Brain pericyte (primary cell): ENCODE data around the gene NTHL1.
A peak's percentile ranks its signal among the peaks of the same experiment; 100 is the strongest.

Experiments used
- DNase-seq: peaks from one replicate; pipeline ENCODE4 v3.0.0-alpha.2; 2012; ENCODE audit warnings: low read depth, low spot score

Gene NTHL1

DNA sequence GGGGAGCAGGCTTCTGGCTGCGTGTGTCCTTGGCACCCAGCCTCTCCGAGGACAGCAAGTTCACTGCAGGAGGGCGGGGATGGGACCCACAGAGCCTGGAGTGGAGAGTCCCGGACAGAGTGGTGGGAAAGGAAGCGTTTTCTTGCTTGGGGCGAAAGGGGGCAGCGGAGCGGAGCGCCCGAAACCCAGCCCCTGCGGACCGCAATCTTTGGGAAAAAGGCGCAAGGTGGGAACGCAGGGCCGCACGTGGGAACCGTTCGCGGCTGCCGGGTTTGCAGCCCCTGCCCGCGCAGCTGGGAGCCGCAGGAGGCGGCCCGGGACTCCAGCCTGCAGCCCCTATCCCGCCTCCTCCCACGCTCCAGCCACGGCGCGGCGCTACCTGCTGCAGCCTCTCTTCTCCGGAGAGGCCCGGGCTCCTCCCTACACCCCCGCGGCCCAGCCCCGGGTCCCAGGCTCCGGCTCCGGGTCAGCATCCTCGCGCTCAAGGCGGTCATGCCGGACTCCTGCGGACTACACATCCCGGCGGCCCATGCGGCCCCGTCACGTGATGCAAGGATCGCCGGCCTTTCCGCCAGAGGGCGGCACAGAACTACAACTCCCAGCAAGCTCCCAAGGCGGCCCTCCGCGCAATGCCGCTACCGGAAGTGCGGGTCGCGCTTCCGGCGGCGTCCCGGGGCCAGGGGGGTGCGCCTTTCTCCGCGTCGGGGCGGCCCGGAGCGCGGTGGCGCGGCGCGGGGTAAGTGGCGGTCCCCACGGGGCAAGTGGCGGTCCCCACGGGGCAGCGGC lies at the start of gene NTHL1, which contains the start of gene TSC2:
Gene NTHL1, minus strand, starts transcription at position 505 of the 786 bp plus-strand sequence. Its CDS starts 11 bp downstream, at position 494.
Gene TSC2, plus strand, starts transcription at position 656 of the 786 bp plus-strand sequence. CDS start 631 bp downstream, outside the sequence.
- peak; percentile 88 for DNase-seq

GRCh38 chr16:2096853-2097595 lies 49.4 kb upstream of the NTHL1 start:
- no peak for DNase-seq

DNA sequence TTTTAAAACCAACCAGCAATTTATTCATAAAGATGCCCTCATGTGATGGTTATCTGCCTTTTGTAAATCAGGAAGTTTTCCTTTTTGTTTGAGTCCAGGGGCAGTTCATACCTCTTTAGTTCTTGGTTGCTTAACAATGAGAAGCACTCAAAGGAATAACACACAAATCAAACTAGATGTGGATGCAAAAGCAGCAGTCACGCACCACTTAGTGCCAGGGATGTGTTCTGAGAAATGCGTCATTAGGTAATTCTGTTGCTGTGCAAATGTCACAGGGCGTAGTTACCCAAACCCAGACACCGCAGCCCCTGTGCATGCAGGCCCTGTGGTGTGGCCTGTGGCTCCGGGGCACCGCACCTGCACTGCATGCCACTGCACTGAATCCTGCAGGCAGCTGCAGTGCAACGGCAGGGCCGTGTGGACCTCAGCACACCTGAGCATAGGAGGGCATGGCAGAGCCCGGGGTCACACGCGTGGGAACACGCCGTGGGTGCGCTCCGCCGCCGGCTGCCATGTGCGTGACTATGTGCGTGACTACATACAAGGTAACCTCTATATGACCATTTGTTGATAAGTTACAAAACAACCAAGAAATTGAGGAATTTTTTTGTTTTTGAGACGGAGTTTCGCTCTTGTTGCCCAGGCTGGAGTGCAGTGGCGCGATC lies 48.4 kb upstream of the NTHL1 start:
- DNase-seq = no peak

- no peak for DNase-seq
Measured at GRCh38 chr16:2095315-2095853, 47.8 kb upstream of the NTHL1 start.

- DNase-seq = no peak
Measured at GRCh38 chr16:2093793-2094192, 46.2 kb upstream of the NTHL1 start.

DNA sequence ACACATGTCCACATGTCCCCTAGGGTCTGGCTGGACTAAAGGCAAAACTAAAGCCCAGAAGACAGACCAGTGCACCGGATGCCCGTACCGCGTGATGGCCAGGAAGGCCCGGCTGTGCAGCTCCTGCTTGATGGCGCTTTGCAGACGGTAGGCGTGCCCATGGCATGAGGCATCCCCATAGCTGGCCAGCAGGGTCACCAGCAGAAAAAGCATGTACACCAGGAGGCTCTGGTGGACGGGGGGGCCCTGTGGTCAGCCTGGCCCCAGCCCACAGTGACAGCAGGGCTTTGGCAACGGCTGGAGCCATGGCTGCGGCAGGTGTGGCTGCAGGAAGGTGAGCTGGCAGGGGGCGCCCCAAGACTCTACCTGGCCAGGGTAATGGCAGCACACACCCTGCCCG lies 45.2 kb upstream of the NTHL1 start:
- no peak for DNase-seq

- no peak for DNase-seq
Measured at GRCh38 chr16:2092256-2092620, 44.6 kb upstream of the NTHL1 start.

DNA sequence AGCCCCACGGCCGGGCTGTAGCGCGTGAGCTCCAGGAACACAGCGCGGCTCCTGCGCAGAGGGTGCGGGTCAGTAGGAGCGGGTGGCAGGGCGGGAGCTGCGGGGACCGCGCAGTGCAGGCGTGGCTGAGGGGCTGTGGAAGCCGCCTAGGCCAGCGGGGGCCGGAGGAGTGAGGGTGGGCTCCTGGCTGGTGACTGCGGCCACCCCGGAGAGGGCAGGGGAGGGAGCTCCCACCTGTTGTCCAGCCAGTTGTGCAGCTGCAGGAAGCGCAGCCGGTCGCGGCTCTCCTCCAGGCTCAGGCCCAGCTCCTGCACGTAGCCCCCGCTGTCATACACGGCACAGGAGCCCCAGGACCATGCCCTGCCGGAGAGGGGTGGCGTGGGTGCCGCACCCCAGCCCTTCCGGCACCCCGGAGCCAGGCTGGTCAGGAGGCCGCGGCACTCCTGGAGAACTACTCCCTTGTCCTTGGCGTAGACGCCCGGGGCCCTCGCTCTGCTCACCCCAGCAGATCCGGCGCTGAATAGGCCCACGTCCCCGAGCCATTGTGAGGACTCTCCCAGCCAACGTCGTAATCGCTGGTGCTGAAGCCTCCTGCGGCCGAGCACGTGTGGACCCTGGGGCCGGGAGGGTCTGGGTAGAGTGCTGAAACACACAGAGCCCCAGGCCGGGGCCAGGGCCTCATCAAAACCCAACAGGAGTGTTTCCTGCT lies 44.1 kb upstream of the NTHL1 start:
- DNase-seq = no peak

DNA sequence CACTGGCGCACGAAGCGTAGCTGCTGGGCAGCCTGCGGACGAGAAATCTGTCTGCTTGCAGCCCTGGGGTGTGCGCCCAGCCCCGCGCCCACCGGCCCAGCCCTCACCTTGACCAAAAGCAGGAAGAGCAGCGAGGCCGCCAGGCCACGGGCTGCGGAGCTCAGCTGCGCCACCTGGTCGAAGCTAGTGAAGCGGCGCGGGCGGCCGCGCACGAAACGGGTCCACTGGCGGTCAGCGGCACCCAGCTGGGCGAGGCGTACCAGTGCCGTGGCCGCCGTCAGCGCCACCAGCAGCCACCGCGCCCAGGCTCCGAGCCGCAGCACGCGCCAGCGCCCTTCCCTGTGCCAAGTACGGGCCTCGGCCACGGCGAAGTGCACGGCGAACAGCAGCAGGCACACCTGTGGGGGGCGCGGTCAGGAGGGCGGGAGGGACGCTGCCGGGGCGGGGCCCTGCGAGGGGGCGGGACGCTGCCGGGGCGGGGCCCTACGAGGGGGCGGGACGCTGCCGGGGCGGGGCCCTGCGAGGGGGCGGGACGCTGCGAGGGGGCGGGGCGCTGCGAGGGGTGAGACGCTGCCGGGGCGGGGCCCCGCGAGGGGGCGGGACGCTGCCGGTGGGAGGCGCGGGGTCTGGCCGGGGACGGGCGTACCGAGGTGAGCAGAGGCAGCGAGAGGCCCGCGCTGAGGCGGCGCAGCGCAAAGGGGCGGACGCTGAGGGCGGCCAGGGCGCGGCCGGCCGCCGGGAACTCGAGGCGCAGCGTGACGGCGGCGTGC lies 43.3 kb upstream of the NTHL1 start:
- no peak for DNase-seq

GRCh38 chr16:2090481-2090776 lies 42.8 kb upstream of the NTHL1 start:
- DNase-seq = no peak

DNA sequence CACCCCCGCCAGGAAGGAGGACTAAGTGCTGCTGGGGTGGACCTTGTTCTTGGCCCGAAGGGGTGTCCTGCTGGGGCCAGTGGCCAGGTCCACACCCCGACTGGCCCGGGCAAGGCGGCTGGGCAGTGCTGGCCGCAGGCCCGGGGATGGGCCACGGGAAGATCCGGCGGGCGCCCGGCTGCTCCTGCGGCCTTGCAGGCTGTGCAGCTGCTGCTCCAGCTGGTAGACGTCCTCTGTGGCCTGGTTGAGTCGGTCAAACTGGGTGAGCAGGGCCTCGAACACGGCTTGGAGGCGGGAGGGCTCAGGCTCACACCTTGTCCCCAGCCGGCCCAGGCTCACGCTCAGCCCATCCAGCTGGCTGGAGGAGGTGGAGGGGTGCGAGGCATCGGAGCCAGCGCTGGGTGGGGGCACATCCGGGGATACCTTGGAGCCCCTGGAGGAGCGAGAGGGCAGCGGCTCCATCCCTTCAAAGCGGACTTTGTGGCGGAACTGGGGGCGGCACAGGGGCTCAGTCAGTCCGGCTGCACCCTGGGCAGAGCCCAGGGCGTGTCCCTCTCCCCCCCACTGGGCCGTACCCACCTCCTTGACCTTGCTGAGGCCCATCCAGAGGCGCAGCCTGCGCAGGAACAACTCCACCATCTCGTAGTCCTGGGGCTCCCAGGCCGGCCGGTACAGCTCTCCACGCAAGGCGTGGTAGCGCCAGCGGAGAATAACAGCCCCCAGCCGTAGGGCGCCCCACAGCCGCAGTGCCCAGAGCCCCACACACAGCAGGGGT lies 42.3 kb upstream of the NTHL1 start:
- DNase-seq = no peak

DNA sequence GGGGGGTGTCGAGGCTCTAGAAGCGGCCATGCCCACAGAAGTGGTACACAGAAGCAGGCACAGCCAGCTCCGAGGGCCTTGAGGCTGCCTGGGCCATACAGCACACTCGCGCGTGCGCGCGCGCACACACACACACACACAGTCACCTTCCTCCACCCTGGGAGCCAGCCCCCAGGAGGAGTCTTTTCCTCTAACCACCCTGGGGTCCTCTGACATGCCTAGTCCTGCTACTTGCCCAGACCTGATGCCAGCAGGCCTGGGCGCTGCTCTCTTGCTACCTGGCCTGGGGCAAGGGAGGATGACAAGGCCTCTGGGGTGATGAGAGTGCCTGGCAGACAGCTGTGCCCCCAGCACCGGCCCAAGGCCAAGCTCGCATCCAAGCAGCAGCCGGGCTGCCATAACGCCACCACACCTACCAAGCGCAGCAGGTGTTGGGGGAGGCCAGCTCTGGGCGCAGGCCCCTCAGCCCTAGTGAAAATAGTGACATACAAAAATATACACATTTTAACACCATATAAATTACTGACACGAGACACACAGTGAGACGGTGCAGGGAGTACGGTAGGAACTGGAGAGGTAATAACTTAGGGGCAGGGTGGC lies 41.2 kb upstream of the NTHL1 start:
- no peak for DNase-seq

- no peak for DNase-seq
Measured at GRCh38 chr16:2087748-2088631, 40.4 kb upstream of the NTHL1 start.

GRCh38 chr16:2086812-2087747 lies 39.4 kb upstream of the NTHL1 start:
- DNase-seq = no peak

- no peak for DNase-seq
Measured at GRCh38 chr16:2086106-2086742, 38.6 kb upstream of the NTHL1 start.

DNA sequence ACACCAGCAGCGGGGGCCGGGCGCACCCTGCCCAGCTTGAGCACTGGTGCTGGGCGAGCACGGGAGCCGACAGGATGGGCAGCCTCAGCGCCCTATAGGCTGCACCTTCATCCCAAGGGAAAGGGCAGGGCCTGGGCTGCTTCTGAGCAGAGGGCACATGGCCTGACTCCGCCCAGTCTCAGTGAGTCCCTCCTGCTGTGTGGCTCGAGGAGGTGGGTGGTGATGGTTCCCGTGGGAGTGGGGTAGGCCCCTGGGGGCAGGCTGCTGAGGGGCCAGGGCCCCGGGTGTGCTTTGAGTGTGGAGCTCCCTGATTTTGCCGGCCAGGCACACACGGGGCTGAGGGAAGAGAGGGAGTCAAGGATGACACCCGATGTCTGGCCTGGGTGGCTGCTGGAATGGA lies 38.0 kb upstream of the NTHL1 start:
- no peak for DNase-seq
